Tibial nerve (tissue), 4 donors: Measurements from ENCODE around the gene SPATA46. TPM values are rescaled to one million over a fixed set of nuclear protein-coding genes. Genes with fewer than 3 reads are reported as not detected.

Experiments
- DNase-seq, 2 donors: peaks; one replicate each; pipeline ENCODE4 v3.0.0-alpha.2; 2019; ENCODE audit warnings: low spot score in 2 of 2
- H3K27ac ChIP-seq, 4 donors: fragments of 200-600 bp; sonication (generic) in 3 of 4; one replicate each; pipeline ENCODE4 v1.5.1; 2017 to 2019; ENCODE audit warnings: mild to moderate bottlenecking in 1 of 4
- H3K27me3 ChIP-seq, 2 donors: fragments of 200-600 bp; sonication (generic) in 1 of 2; one replicate each; pipeline versions ENCODE4 v1.5.1 to v1.6.0; 2017 to 2019
- H3K36me3 ChIP-seq, 3 donors: fragments of 200-600 bp; sonication (generic); one replicate each; pipeline ENCODE4 v1.5.1; 2018 to 2019
- H3K4me1 ChIP-seq, 4 donors: fragments of 200-600 bp; sonication (generic) in 3 of 4; one replicate each; pipeline ENCODE4 v1.5.1; 2017 to 2019
- H3K4me3 ChIP-seq, 4 donors: fragments of 200-600 bp; sonication (generic) in 3 of 4; one replicate each; pipeline ENCODE4 v1.5.1; 2017 to 2019; ENCODE audit warnings: mild to moderate bottlenecking in 1 of 4, moderate library complexity in 1 of 4
- H3K9me3 ChIP-seq, 4 donors: fragments of 200-600 bp; sonication (generic) in 3 of 4; one replicate each; pipeline ENCODE4 v1.5.1; 2017 to 2019
- CTCF ChIP-seq, 5 experiments: fragments of 200-600 bp in 3 of 5; fragments of 450-650 bp in 2 of 5; sonication (generic) in 3 of 5; IDR thresholded peaks; one replicate each; pipeline ENCODE4 v1.5.1; 2016 to 2019; ENCODE audit warnings: antibody characterized with exemption in 5 of 5, mild to moderate bottlenecking in 3 of 5, moderate library complexity in 2 of 5
- EP300 ChIP-seq, 2 donors: sonication (generic); formaldehyde crosslinking; IDR thresholded peaks; one replicate each; pipeline ENCODE4 v1.6.1; 2017; ENCODE audit warnings: antibody characterized with exemption in 2 of 2, mild to moderate bottlenecking in 1 of 2
- POLR2A ChIP-seq, 2 donors: fragments of 450-650 bp; IDR thresholded peaks; one replicate each; pipeline ENCODE4 v1.6.1; 2017; ENCODE audit warnings: antibody characterized with exemption in 2 of 2, mild to moderate bottlenecking in 2 of 2, moderate library complexity in 2 of 2
- WGBS, 2 donors: methylation state at CpG; one replicate each; pipeline ENCODE4 v1.1.5; 2018; 5-methylcytosine and 5-hydroxymethylcytosine counted together
- total RNA-seq, 4 donors: library from RNA; depleted of rRNA; stranded (reverse); fragments of >200 nt; gene quantifications; one replicate each; pipeline ENCODE4 v1.1.0, GENCODE V29; 2016

The SPATA46 gene
- total RNA-seq, 4 donors from 2014 or later: not detected

- Histone ChIP-seq H3K27me3 (no peaks in the 10 kb centered on the region), H3K27ac (no peak overlapping the region), H3K9me3 (no peaks in the 10 kb centered on the region), H3K4me1 (peaks cover 0 to 10% (median 0%) of the 10 kb centered on the region in 4 donors), H3K4me3 (peak overlapping the region in 1 of 4 donors; percentile 51), H3K36me3 (peaks cover 0 to 14% (median 0%) of the 10 kb centered on the region in 3 donors)
- DNase-seq: no peak
- WGBS, 2 donors: 92 to 93% methylated on average over 10 of the region's 10 CpGs
- TF ChIP-seq CTCF (IDR thresholded peaks at IDR 0.05) (no peak), EP300 (IDR thresholded peaks at IDR 0.05) (no peak), POLR2A (IDR thresholded peaks at IDR 0.05) (no peak)
Observed at GRCh38 chr1:162367772-162368171, 8.9 kb downstream of the SPATA46 start.

GRCh38 chr1:162367073-162367472, 9.6 kb downstream of the SPATA46 start:
- Histone ChIP-seq H3K27me3 (no peaks in the 10 kb centered on the region), H3K9me3 (no peaks in the 10 kb centered on the region), H3K4me3 (peak overlapping the region in 1 of 4 donors; percentile 51), H3K4me1 (peaks cover 0 to 7% (median 0%) of the 10 kb centered on the region in 4 donors), H3K36me3 (peaks cover 0 to 14% (median 0%) of the 10 kb centered on the region in 3 donors), H3K27ac (peak overlapping the region in 1 of 4 donors; percentile 62)
- DNase-seq: no peak
- TF ChIP-seq CTCF (IDR thresholded peaks at IDR 0.05) (no peak), POLR2A (IDR thresholded peaks at IDR 0.05) (no peak), EP300 (IDR thresholded peaks at IDR 0.05) (no peak)
- 90 to 93% methylated on average over 32 to 35 of the region's 36 CpGs for WGBS, 2 donors

GRCh38 chr1:162366671-162367070, 10.0 kb downstream of the SPATA46 start:
- Histone ChIP-seq H3K9me3 (no peaks in the 10 kb centered on the region), H3K27me3 (no peaks in the 10 kb centered on the region), H3K4me1 (peaks cover 0 to 3% (median 0%) of the 10 kb centered on the region in 4 donors), H3K36me3 (peaks cover 0 to 14% (median 0%) of the 10 kb centered on the region in 3 donors), H3K4me3 (peak overlapping the region in 1 of 4 donors; percentile 51), H3K27ac (peak overlapping the region in 1 of 4 donors; percentile 62)
- no peak for DNase-seq
- 90 to 91% methylated on average over 9 of the region's 9 CpGs for WGBS, 2 donors
- no peak for TF ChIP-seq POLR2A (IDR thresholded peaks at IDR 0.05)
- no peak for TF ChIP-seq CTCF (IDR thresholded peaks at IDR 0.05)
- no peak for TF ChIP-seq EP300 (IDR thresholded peaks at IDR 0.05)

GRCh38 chr1:162366149-162366548, 10.5 kb downstream of the SPATA46 start:
- H3K9me3 ChIP-seq: no peaks in the 10 kb centered on the region
- WGBS, 2 donors: 50 to 56% methylated on average over 4 of the region's 4 CpGs
- DNase-seq: no peak
- no peak overlapping the region for H3K27ac ChIP-seq
- peaks cover 0 to 14% (median 0%) of the 10 kb centered on the region in 3 donors for H3K36me3 ChIP-seq
- TF ChIP-seq CTCF (IDR thresholded peaks at IDR 0.05): no peak
- H3K4me1 ChIP-seq: no peaks in the 10 kb centered on the region
- H3K4me3 ChIP-seq: no peak overlapping the region
- H3K27me3 ChIP-seq: no peaks in the 10 kb centered on the region

- 94 to 95% methylated on average over 10 of the region's 10 CpGs for WGBS, 2 donors
- Histone ChIP-seq H3K4me1 (no peaks in the 10 kb centered on the region), H3K27ac (no peak overlapping the region), H3K27me3 (no peaks in the 10 kb centered on the region), H3K4me3 (no peak overlapping the region), H3K36me3 (peaks cover 0 to 14% (median 0%) of the 10 kb centered on the region in 3 donors), H3K9me3 (no peaks in the 10 kb centered on the region)
- TF ChIP-seq EP300 (IDR thresholded peaks at IDR 0.05) (no peak), POLR2A (IDR thresholded peaks at IDR 0.05) (no peak), CTCF (IDR thresholded peaks at IDR 0.05) (no peak)
- no peak for DNase-seq
Observed at GRCh38 chr1:162365284-162366020, 11.2 kb downstream of the SPATA46 start.
